ENCODE results near the gene CAMSAP3.

GRCh38 chr19:7558667-7559066 lies 37.0 kb upstream of the CAMSAP3 start:
- TF ChIP-seq CTCF (IDR thresholded peaks at IDR 0.05; ENCODE audit: borderline replicate concordance, extremely low read depth, low read length, poor library complexity, severe bottlenecking) (no peak), EZH2 (IDR thresholded peaks at IDR 0.05; ENCODE audit: borderline replicate concordance, low read depth, low read length, severe bottlenecking) (no peak)

Data from DND-41 (cell line).